ENCODE data around the gene DNAH3. TPM values are rescaled to one million over a fixed set of nuclear protein-coding genes. Genes with fewer than 3 reads are reported as not detected.

Gene DNAH3
- total RNA-seq, 1 experiment from 2014 or later, result 0.57 TPM

DNA sequence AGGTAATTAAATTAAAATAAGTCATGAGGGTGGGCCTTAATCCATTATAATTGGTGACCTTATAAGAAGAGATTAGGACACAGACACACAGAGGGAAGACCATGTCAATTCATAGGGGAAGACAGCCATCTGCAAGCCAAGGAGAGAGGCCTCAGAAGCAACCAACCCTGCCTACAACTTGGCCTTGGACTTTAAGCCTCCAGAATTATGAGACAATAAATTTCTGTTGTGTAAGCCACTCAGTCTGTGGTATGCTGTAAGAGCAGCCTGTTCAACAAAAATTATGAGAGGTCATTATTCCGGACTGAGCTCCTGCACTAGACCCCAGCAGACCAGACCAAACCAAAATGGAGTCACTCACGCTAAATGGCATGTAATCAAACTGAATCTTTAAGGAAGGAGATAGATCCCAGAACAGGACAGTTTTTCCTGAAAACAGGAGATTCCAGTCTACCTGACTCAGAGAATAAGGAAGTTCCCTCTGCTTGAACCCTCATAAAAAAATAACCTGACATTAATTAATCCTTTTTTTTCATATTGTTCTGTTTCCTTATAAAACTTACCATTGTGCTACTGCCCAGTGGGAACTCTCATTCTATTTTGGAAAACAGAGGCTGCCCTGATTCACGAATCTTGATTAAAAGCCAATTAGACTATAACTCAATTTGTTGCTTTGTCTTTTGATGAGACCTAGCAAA, 74.3 kb downstream of the DNAH3 start (continued):
- TF ChIP-seq, protein P1, sequence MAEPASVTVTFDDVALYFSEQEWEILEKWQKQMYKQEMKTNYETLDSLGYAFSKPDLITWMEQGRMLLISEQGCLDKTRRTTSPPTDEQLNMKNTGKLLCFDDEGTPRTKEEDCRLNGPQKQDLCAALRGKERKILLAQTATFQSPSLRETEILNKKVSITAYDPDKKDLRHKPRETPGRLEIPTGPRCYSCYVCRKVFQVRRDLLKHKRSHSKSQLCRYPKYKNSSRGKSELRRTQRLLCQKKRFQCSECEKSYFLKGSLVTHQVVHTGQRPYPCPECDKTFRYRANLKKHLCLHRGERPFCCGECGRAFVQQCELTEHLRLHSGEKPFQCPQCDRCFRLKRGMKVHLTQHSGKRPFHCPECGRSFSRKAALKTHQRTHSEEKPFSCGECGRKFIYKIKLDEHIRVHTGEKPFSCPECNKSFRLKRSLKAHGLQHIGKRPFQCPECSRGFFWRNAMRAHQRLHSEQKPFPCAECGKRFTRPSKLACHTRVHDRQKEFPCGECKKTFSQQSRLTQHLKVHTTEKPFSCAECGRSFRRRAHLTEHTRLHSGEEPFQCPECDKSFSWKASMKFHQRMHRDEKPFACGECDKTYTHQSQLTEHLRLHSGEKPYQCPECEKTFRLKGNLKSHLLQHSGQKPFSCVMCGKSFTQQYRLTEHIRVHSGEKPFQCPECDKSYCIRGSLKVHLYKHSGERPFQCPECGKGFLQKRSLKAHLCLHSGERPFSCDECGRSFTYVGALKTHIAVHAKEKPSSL (CRISPR knock-in tag; conservative IDR thresholded peaks at IDR 0.05), result no peak
- TF ChIP-seq, protein P2, sequence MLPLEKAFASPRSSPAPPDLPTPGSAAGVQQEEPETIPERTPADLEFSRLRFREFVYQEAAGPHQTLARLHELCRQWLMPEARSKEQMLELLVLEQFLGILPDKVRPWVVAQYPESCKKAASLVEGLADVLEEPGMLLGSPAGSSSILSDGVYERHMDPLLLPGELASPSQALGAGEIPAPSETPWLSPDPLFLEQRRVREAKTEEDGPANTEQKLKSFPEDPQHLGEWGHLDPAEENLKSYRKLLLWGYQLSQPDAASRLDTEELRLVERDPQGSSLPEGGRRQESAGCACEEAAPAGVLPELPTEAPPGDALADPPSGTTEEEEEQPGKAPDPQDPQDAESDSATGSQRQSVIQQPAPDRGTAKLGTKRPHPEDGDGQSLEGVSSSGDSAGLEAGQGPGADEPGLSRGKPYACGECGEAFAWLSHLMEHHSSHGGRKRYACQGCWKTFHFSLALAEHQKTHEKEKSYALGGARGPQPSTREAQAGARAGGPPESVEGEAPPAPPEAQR (CRISPR knock-in tag; IDR thresholded peaks at IDR 0.05), result no peak
- TF ChIP-seq, protein P3, sequence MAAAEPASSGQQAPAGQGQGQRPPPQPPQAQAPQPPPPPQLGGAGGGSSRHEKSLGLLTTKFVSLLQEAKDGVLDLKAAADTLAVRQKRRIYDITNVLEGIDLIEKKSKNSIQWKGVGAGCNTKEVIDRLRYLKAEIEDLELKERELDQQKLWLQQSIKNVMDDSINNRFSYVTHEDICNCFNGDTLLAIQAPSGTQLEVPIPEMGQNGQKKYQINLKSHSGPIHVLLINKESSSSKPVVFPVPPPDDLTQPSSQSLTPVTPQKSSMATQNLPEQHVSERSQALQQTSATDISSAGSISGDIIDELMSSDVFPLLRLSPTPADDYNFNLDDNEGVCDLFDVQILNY (CRISPR knock-in tag; IDR thresholded peaks at IDR 0.05), result no peak
- TF ChIP-seq ZNF396 (CRISPR knock-in tag; IDR thresholded peaks at IDR 0.05; ENCODE audit: borderline replicate concordance) (no peak), SMAD4 (CRISPR knock-in tag; IDR thresholded peaks at IDR 0.05) (no peak), NR1H2 (CRISPR knock-in tag; IDR thresholded peaks at IDR 0.05) (no peak)

DNA sequence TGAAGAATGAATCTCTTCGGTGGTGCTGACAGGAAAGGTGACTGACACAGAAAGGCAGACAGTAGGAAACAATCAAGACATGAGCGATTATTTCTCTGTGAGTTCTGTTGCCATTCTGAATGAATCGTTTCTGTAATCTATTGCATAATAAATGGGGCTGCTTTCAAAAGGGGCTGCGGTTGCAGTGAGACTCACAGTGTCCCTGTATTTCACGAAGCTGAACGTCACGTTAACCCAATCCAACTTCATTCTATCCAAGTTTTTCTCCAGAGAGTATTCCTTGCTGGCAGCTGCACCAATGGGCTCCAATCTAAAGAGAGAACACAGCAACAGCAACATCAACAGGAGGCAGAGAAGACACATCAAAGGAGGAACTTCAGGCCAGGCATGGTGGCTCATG, 75.4 kb downstream of the DNAH3 start:
- H3K27ac Mint-ChIP-seq, result no peak overlapping the region
- ATAC-seq, result no peak
- CTCF ChIA-PET, result interaction anchor here (0.6 kb wide), 1 partner anchor 178 kb away, joined by 3 read pairs; no protein-coding TSS in a partner anchor

DNA sequence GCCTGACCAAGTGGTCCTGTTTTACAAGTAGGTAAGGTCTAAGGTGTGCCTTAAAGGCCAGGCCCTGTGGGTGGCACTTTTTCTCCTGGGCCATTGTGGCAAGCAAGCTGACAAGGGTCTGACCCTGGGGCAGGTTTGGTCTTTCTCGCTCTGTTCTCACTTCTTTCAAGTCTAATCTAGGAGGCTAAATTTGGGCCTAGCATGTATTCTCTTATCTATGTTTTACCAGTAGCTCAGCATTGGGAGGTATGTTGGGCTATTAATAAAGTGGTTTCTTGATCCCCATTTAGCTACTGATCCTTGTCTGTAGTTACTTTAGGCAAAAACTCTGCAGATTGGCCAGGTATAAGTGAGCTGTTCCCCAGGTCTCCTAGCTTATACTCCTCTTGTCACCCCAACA, 77.7 kb downstream of the DNAH3 start:
- POLR2A ChIA-PET, result no interaction called here
- H3K4me1 Mint-ChIP-seq, result no peaks in the 10 kb centered on the region
- peaks cover 10% of the 10 kb centered on the region for H3K9me3 Mint-ChIP-seq
- no peak overlapping the region for H3K4me3 Mint-ChIP-seq
- no peak for ATAC-seq
- CTCF ChIA-PET, result interaction anchor here (1.0 to 1.1 kb wide), 2 partner anchors 72 to 223 kb away, joined by 3 read pairs; no protein-coding TSS in a partner anchor
- DNase-seq (ENCODE audit: low spot score), result no peak
- H3K27me3 Mint-ChIP-seq (ENCODE audit: low read depth), result no peaks in the 10 kb centered on the region
- H3K27ac Mint-ChIP-seq, result no peak overlapping the region
- peaks cover 4% of the 10 kb centered on the region; the same call in 1 of the 2 replicates for H3K36me3 Mint-ChIP-seq
- TF ChIP-seq TP53 (CRISPR knock-in tag; IDR thresholded peaks at IDR 0.05) (no peak), ZNF416 (CRISPR knock-in tag; IDR thresholded peaks at IDR 0.05) (no peak), CBFB (CRISPR knock-in tag; IDR thresholded peaks at IDR 0.05; ENCODE audit: low read depth) (no peak), ZBTB21 (CRISPR knock-in tag; IDR thresholded peaks at IDR 0.05; ENCODE audit: borderline replicate concordance) (no peak), SMAD4 (CRISPR knock-in tag; IDR thresholded peaks at IDR 0.05) (no peak), NR2C2 (CRISPR knock-in tag; IDR thresholded peaks at IDR 0.05) (no peak), ZNF121 (CRISPR knock-in tag; IDR thresholded peaks at IDR 0.05) (no peak)
- TF ChIP-seq, protein P4, sequence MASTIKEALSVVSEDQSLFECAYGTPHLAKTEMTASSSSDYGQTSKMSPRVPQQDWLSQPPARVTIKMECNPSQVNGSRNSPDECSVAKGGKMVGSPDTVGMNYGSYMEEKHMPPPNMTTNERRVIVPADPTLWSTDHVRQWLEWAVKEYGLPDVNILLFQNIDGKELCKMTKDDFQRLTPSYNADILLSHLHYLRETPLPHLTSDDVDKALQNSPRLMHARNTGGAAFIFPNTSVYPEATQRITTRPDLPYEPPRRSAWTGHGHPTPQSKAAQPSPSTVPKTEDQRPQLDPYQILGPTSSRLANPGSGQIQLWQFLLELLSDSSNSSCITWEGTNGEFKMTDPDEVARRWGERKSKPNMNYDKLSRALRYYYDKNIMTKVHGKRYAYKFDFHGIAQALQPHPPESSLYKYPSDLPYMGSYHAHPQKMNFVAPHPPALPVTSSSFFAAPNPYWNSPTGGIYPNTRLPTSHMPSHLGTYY (CRISPR knock-in tag; IDR thresholded peaks at IDR 0.05), result no peak
- TF ChIP-seq, protein P5, sequence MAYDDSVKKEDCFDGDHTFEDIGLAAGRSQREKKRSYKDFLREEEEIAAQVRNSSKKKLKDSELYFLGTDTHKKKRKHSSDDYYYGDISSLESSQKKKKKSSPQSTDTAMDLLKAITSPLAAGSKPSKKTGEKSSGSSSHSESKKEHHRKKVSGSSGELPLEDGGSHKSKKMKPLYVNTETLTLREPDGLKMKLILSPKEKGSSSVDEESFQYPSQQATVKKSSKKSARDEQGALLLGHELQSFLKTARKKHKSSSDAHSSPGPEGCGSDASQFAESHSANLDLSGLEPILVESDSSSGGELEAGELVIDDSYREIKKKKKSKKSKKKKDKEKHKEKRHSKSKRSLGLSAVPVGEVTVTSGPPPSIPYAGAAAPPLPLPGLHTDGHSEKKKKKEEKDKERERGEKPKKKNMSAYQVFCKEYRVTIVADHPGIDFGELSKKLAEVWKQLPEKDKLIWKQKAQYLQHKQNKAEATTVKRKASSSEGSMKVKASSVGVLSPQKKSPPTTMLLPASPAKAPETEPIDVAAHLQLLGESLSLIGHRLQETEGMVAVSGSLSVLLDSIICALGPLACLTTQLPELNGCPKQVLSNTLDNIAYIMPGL (CRISPR knock-in tag; IDR thresholded peaks at IDR 0.05), result no peak
- TF ChIP-seq, protein P6, sequence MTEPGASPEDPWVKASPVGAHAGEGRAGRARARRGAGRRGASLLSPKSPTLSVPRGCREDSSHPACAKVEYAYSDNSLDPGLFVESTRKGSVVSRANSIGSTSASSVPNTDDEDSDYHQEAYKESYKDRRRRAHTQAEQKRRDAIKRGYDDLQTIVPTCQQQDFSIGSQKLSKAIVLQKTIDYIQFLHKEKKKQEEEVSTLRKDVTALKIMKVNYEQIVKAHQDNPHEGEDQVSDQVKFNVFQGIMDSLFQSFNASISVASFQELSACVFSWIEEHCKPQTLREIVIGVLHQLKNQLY (CRISPR knock-in tag; IDR thresholded peaks at IDR 0.05), result no peak
- TF ChIP-seq, protein P7, sequence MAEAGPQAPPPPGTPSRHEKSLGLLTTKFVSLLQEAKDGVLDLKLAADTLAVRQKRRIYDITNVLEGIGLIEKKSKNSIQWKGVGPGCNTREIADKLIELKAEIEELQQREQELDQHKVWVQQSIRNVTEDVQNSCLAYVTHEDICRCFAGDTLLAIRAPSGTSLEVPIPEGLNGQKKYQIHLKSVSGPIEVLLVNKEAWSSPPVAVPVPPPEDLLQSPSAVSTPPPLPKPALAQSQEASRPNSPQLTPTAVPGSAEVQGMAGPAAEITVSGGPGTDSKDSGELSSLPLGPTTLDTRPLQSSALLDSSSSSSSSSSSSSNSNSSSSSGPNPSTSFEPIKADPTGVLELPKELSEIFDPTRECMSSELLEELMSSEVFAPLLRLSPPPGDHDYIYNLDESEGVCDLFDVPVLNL (CRISPR knock-in tag; IDR thresholded peaks at IDR 0.05; ENCODE audit: borderline replicate concordance, low read depth), result no peak

More for the DNA sequence above, 75.4 kb downstream of the DNAH3 start:
- no peaks in the 10 kb centered on the region for H3K27me3 Mint-ChIP-seq (ENCODE audit: low read depth)
- TF ChIP-seq NFATC4 (CRISPR knock-in tag; IDR thresholded peaks at IDR 0.05) (no peak), ZNF416 (CRISPR knock-in tag; IDR thresholded peaks at IDR 0.05) (no peak), JAZF1 (CRISPR knock-in tag; IDR thresholded peaks at IDR 0.05) (no peak), TEAD1 (CRISPR knock-in tag; IDR thresholded peaks at IDR 0.05) (no peak), ZBTB21 (CRISPR knock-in tag; IDR thresholded peaks at IDR 0.05; ENCODE audit: borderline replicate concordance) (no peak), ZNF219 (CRISPR knock-in tag; IDR thresholded peaks at IDR 0.05; ENCODE audit: borderline replicate concordance) (no peak), ELF4 (CRISPR knock-in tag; IDR thresholded peaks at IDR 0.05; ENCODE audit: low read depth) (no peak), ZNF263 (CRISPR knock-in tag; IDR thresholded peaks at IDR 0.05; ENCODE audit: low read depth) (no peak)
- TF ChIP-seq, protein P8, sequence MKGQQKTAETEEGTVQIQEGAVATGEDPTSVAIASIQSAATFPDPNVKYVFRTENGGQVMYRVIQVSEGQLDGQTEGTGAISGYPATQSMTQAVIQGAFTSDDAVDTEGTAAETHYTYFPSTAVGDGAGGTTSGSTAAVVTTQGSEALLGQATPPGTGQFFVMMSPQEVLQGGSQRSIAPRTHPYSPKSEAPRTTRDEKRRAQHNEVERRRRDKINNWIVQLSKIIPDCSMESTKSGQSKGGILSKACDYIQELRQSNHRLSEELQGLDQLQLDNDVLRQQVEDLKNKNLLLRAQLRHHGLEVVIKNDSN (CRISPR knock-in tag; IDR thresholded peaks at IDR 0.05), result no peak
- TF ChIP-seq, protein P9, sequence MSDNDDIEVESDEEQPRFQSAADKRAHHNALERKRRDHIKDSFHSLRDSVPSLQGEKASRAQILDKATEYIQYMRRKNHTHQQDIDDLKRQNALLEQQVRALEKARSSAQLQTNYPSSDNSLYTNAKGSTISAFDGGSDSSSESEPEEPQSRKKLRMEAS (CRISPR knock-in tag; IDR thresholded peaks at IDR 0.05), result no peak
- H3K4me1 Mint-ChIP-seq, result no peaks in the 10 kb centered on the region
- no peak for DNase-seq (ENCODE audit: low spot score)
- no peak overlapping the region for H3K4me3 Mint-ChIP-seq
- H3K36me3 Mint-ChIP-seq, result peaks cover 4% of the 10 kb centered on the region; the same call in 1 of the 2 replicates
- peaks cover 10% of the 10 kb centered on the region for H3K9me3 Mint-ChIP-seq
- POLR2A ChIA-PET, result no interaction called here
